ENCODE data around the gene CRACR2A.

Gene CRACR2A

GRCh38 chr12:3624273-3624672 lies 128.6 kb downstream of the CRACR2A start:
- DNase-seq (ENCODE audit: low read depth in 2 of 3, low spot score in 2 of 3), result no peak

- DNase-seq (ENCODE audit: low read depth in 2 of 3, low spot score in 2 of 3), result no peak
Measured at GRCh38 chr12:3622822-3623690, 129.9 kb downstream of the CRACR2A start.

- no peak for DNase-seq (ENCODE audit: low read depth in 2 of 3, low spot score in 2 of 3)
Measured at GRCh38 chr12:3622021-3622821, 130.7 kb downstream of the CRACR2A start.

GRCh38 chr12:3620856-3621255 lies 132.1 kb downstream of the CRACR2A start:
- DNase-seq (ENCODE audit: low read depth in 2 of 3, low spot score in 2 of 3), result no peak

GRCh38 chr12:3617565-3617964 lies 135.3 kb downstream of the CRACR2A start:
- DNase-seq (ENCODE audit: low read depth in 2 of 3, low spot score in 2 of 3), result no peak

- no peak for DNase-seq (ENCODE audit: low read depth in 2 of 3, low spot score in 2 of 3)
Measured at GRCh38 chr12:3615862-3616261, 137.0 kb downstream of the CRACR2A start.

- no peak for DNase-seq (ENCODE audit: low read depth in 2 of 3, low spot score in 2 of 3)
Measured at GRCh38 chr12:3614806-3615466, 138.0 kb downstream of the CRACR2A start.

GRCh38 chr12:3613641-3614395 lies 139.1 kb downstream of the CRACR2A start:
- no peak for DNase-seq (ENCODE audit: low read depth in 2 of 3, low spot score in 2 of 3)

GRCh38 chr12:3611860-3612703 lies 140.8 kb downstream of the CRACR2A start:
- no peak for DNase-seq (ENCODE audit: low read depth in 2 of 3, low spot score in 2 of 3)

- DNase-seq (ENCODE audit: low read depth in 2 of 3, low spot score in 2 of 3), result no peak
Measured at GRCh38 chr12:3607821-3608220, 145.1 kb downstream of the CRACR2A start.

- no peak for DNase-seq (ENCODE audit: low read depth in 2 of 3, low spot score in 2 of 3)
Measured at GRCh38 chr12:3607039-3607720, 145.7 kb downstream of the CRACR2A start.

- no peak for DNase-seq (ENCODE audit: low read depth in 2 of 3, low spot score in 2 of 3)
Measured at GRCh38 chr12:3606128-3606527, 146.8 kb downstream of the CRACR2A start.

GRCh38 chr12:3605692-3606091 lies 147.2 kb downstream of the CRACR2A start:
- no peak for DNase-seq (ENCODE audit: low read depth in 2 of 3, low spot score in 2 of 3)

- DNase-seq (ENCODE audit: low read depth in 2 of 3, low spot score in 2 of 3), result no peak
Measured at GRCh38 chr12:3604748-3605586, 147.9 kb downstream of the CRACR2A start.

- DNase-seq (ENCODE audit: low read depth in 2 of 3, low spot score in 2 of 3), result no peak
Measured at GRCh38 chr12:3604286-3604685, 148.6 kb downstream of the CRACR2A start.

GRCh38 chr12:3603576-3603975 lies 149.3 kb downstream of the CRACR2A start:
- no peak for DNase-seq (ENCODE audit: low read depth in 2 of 3, low spot score in 2 of 3)

GRCh38 chr12:3602488-3602887 lies 150.4 kb downstream of the CRACR2A start:
- DNase-seq (ENCODE audit: low read depth in 2 of 3, low spot score in 2 of 3), result no peak

GRCh38 chr12:3601461-3602150 lies 151.3 kb downstream of the CRACR2A start:
- no peak for DNase-seq (ENCODE audit: low read depth in 2 of 3, low spot score in 2 of 3)

All from activated CD8-positive, alpha-beta memory T cell treated with anti-CD3 and anti-CD28 coated beads for 48 hours (primary cell).